ENCODE measurements around the gene PDZRN4. TPM values are rescaled to one million over a fixed set of nuclear protein-coding genes. Genes with fewer than 3 reads are reported as not detected.

The PDZRN4 gene
- polyA plus RNA-seq, 3 donors, result not detected

- Histone ChIP-seq H3K4me1 (ENCODE audit: control insufficient read depth in 1 of 2, insufficient read depth in 2 of 2, low read length in 2 of 2) (no peaks in the 10 kb centered on the region), H3K27ac (ENCODE audit: low read depth in 1 of 2, low read length in 2 of 2) (no peak overlapping the region), H3K4me3 (replicated peaks in 1 of 3; ENCODE audit: low read depth in 2 of 3, low read length in 3 of 3) (no peak overlapping the region), H3K4me2 (replicated peaks; ENCODE audit: extremely low read depth, low read length, poor library complexity, severe bottlenecking) (no peak overlapping the region), H3K9me3 (replicated peaks in 1 of 2; ENCODE audit: control insufficient read depth in 1 of 2, insufficient read depth in 1 of 2, low read length in 2 of 2) (peaks cover 0 to 7% of the 10 kb centered on the region in 2 donors), H3K9ac (ENCODE audit: insufficient read depth, low read length, poor library complexity, severe bottlenecking) (no peak overlapping the region), H3K79me2 (ENCODE audit: insufficient read depth, low read length) (no peaks in the 10 kb centered on the region), H3K36me3 (replicated peaks in 1 of 2; ENCODE audit: control insufficient read depth in 1 of 2, insufficient read depth in 2 of 2, low read length in 2 of 2) (no peaks in the 10 kb centered on the region), H3K27me3 (ENCODE audit: control insufficient read depth in 2 of 2, insufficient read depth in 2 of 2, low read length in 2 of 2) (no peaks in the 10 kb centered on the region), H2AFZ (ENCODE audit: insufficient read depth, low read depth, low read length, poor library complexity, severe bottlenecking) (no peak overlapping the region), H4K20me1 (ENCODE audit: insufficient read depth, low read length) (no peaks in the 10 kb centered on the region)
- no peak for TF ChIP-seq CTCF (IDR thresholded peaks at IDR 0.05)
- Mint-ChIP-seq H3K36me3 (no peaks in the 10 kb centered on the region), H3K4me3 (no peak overlapping the region), H3K4me1 (no peaks in the 10 kb centered on the region), H3K27me3 (ENCODE audit: low read depth in 3 of 3) (peaks cover 0 to 2% (median 1%) of the 10 kb centered on the region in 3 donors), H3K27ac (no peak overlapping the region), H3K9me3 (peaks cover 0 to 5% (median 3%) of the 10 kb centered on the region in 7 donors)
- DNase-seq, result no peak
- intact Hi-C loops (cut with micrococcal nuclease), result no loop called here
- 92% methylated on average over 4 of the region's 5 CpGs for WGBS (ENCODE audit: insufficient coverage)
Observed at GRCh38 chr12:41530441-41530840, 342.3 kb downstream of the PDZRN4 start.

GRCh38 chr12:41531147-41531829 lies 343.2 kb downstream of the PDZRN4 start:
- Mint-ChIP-seq H3K36me3 (no peaks in the 10 kb centered on the region), H3K4me1 (no peaks in the 10 kb centered on the region), H3K27me3 (ENCODE audit: low read depth in 3 of 3) (peaks cover 0 to 2% (median 1%) of the 10 kb centered on the region in 3 donors), H3K27ac (no peak overlapping the region), H3K9me3 (peaks cover 0 to 5% (median 3%) of the 10 kb centered on the region in 7 donors), H3K4me3 (no peak overlapping the region)
- no peak for TF ChIP-seq CTCF (IDR thresholded peaks at IDR 0.05)
- H3K9me3 ChIP-seq (replicated peaks in 1 of 2; ENCODE audit: control insufficient read depth in 1 of 2, insufficient read depth in 1 of 2, low read length in 2 of 2), result peaks cover 0 to 7% of the 10 kb centered on the region in 2 donors
- no peak for DNase-seq
- H3K4me3 ChIP-seq (replicated peaks in 1 of 3; ENCODE audit: low read depth in 2 of 3, low read length in 3 of 3), result no peak overlapping the region
- no peak overlapping the region for H3K4me2 ChIP-seq (replicated peaks; ENCODE audit: extremely low read depth, low read length, poor library complexity, severe bottlenecking)
- no peaks in the 10 kb centered on the region for H3K79me2 ChIP-seq (ENCODE audit: insufficient read depth, low read length)
- H3K4me1 ChIP-seq (ENCODE audit: control insufficient read depth in 1 of 2, insufficient read depth in 2 of 2, low read length in 2 of 2), result no peaks in the 10 kb centered on the region
- H2AFZ ChIP-seq (ENCODE audit: insufficient read depth, low read depth, low read length, poor library complexity, severe bottlenecking), result no peak overlapping the region
- H3K9ac ChIP-seq (ENCODE audit: insufficient read depth, low read length, poor library complexity, severe bottlenecking), result no peak overlapping the region
- no peaks in the 10 kb centered on the region for H3K27me3 ChIP-seq (ENCODE audit: control insufficient read depth in 2 of 2, insufficient read depth in 2 of 2, low read length in 2 of 2)
- H4K20me1 ChIP-seq (ENCODE audit: insufficient read depth, low read length), result no peaks in the 10 kb centered on the region
- no peaks in the 10 kb centered on the region for H3K36me3 ChIP-seq (replicated peaks in 1 of 2; ENCODE audit: control insufficient read depth in 1 of 2, insufficient read depth in 2 of 2, low read length in 2 of 2)
- no peak overlapping the region for H3K27ac ChIP-seq (ENCODE audit: low read depth in 1 of 2, low read length in 2 of 2)
- intact Hi-C loops (cut with micrococcal nuclease), result no loop called here
- 94% methylated on average over 12 of the region's 13 CpGs for WGBS (ENCODE audit: insufficient coverage)

All from CD14-positive monocyte (primary cell).